COLO668 (cell line): ENCODE measurements around the gene IL19.
"Not testable (repeated sequence)": the region's sequence is repeated elsewhere in the genome, so short reads cannot be mapped to it uniquely, and the experiment has no call there.

Experiments used
- DNase-seq: peaks from one replicate; lab custom pipeline; 2025; ENCODE audit not compliant: unreplicated experiment; lab: John Stamatoyannopoulos, UW

IL19 gene

DNA sequence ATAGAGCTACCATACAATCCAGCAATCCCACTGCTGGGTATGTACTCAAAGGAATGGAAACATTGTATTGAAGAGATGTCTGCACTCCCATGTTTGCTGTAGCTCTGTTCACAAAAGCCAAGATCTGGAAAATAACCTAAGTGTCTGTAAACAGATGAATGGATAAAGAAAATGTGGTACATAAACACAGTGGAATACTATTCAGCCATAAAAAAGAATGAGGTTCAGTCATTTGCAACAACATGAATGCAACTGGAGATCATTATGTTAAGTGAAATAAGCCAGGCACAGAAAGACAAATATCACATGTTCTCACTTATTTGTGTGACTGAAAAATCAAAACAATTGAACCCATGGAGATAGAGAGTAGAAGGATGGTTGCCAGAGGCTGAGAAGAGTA is 83.1 kb downstream of the IL19 start:
- not testable (repeated sequence) for DNase-seq

DNA sequence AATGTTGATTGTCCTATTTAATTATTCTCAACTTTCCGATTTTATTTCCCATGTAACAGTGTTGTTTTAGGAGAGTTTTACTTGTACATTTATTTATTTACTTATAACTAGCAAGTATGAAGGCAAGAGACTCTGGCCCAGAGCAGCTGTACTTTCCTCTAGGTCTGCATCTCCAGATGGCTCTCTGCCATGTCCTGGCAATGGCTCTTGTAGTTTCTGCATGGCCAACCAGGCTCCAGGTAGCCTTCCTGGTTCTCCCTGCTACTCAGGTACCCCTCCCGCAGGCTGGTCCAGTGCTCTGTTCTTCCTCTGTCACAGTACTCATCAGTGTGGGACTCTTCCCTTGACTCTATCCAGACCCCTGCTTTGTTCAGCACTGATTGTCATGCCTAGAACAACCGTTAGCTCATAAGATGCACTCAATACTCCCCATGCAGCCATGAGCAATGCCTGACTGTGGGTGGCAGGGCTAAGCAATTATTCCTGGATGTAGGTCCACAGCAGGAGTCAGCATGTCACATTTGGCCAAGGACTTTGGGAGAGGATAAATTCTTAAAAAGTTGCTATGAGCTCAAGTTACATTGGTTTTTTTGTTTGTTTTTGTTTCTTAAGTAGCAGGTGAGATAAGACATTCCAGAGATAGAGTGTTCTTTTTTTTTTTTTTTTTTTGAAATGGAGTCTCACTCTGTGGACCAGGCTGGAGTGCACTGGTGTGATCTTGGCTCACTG is 84.0 kb downstream of the IL19 start:
- DNase-seq, result no peak

DNA sequence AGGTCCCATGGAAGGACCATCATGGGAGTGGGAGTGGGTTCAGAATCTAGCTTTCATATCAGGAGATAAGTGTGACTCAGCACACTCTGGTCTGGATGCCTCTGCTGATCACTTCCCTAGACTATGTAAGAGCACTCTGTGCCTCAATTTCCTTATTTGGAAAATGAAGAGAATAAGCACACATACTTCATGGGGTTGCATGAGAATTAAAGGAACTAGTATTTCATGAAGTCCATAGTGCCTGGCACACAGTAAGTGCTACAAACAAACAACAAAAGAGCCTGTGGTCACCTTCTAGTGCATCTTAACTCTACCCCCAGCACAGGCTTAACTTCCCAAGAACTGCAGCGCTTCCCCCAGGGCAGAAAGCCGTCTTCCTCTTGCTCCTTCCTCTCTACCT is 85.3 kb downstream of the IL19 start:
- no peak for DNase-seq

DNA sequence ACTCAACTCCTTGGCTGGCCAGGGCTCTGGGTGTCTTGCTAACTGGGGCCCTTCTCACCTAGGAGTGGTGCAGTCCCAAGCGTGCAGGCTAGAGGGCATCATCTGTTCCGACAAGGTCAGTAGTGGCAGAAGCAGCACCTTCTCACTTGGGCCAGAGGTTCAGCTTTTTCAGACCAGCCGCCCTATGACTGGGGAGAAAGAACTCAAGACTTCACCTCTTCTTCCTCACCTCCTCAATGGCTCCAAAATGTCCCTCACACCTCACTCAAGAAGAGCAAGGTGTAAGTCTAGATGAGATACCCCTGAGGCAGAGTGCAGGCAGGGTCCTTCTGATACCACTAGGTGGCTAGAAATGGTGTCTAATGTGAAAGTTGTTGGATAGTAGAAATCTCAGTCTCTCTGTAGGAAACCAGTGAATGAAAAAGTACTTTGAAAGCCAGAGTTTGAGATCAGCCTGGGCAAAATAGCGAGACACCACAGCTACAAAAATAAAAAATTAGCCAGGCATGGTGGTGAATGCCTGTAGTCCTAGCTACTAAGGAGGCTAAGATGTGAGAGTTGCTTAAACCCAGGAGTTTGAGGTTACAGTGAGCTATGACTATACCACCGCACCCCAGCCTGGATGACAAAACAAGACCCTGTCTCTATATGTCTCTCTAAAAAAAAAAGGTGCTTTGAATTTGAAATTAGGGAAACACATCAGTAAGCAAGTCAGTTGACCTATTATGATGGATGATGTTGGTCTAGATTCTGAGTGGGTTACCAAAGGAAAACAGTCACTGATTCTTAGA is 86.3 kb downstream of the IL19 start:
- DNase-seq, result no peak

DNA sequence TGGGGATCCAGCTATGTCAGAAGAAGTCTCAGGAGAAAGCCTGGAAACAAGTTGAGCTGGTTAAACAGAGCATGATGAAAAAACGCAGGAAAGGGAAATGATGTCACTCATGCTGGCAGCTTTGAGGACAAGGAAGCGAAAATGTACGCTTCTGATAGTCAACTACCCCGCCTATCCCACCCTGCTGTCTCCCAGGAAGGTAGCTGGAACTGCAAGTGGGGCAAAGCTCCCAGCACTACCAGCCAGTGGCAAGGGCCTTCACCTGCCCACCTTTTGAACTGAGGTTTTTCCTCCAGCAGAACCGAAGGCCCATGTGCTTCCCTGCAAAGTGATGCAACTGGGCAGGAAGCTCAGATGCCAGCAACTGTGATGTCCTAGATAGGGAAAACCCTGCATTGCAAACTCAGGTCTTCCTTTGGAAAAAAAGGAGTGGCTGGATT is 88.5 kb downstream of the IL19 start:
- DNase-seq, result no peak

DNA sequence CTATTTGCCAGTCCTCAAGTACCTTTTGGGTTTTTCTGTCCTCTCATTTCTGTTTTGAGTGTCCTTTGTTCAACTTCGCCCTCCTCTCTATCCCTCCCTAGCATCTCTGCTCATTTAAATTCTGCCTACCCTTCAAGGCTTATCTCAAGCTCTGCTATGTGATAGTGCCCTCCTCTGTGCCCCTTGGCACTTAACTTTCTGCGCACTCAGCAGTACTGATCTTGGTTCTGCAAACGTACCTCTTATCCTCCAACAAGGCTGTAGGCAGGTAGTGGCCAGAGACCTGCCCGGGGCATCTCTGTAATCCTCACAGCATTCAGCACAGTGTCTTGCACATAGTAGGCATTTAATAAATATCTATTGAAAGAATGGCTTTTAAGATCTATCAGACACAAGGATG is 89.6 kb downstream of the IL19 start:
- DNase-seq, result no peak

DNA sequence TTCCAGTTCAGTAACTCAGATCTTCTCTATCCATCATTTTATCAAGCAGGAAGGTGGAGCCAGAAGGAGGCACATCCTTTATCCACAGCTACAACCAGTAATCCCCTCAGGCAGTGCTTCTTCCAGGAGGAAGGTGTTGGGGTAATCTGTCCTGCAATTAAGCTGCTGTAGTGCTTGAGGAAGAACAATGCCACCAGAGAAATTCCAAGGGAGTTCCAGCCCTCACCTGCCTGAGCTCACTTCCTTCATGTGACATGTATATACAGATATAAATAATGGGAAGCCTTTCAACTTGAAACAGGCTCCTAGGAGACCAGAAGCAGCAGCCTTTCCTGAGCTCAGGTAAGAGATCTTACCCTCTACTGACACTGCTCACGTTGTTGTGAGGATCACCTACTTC is 92.7 kb downstream of the IL19 start:
- DNase-seq, result no peak

DNA sequence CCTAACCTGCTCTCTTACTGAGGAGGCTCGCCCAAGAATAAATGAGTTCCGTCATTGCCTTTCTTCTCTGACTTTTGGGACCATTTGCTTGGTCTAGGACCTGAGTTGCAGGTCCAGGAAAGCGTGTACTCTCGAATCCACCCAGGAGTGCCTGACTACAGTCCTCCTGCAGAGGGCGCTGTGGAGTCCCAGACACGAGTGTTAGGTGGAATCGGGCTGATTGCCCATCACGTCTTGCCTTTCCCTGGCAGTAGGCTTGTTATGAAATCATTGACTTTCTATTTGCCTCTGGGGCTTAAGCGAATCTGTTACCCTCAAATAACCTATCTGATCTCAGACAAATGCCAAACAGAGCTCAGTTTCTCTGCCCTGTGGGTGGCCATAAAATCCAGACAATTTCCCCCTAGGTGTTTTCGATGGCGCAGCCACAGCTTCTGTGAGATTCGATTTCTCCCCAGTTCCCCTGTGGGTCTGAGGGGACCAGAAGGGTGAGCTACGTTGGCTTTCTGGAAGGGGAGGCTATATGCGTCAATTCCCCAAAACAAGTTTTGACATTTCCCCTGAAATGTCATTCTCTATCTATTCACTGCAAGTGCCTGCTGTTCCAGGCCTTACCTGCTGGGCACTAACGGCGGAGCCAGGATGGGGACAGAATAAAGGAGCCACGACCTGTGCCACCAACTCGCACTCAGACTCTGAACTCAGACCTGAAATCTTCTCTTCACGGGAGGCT is 94.5 kb downstream of the IL19 start, which contains the start of gene IL20:
TSS of gene IL20 (plus strand) at position 685 of the 733 bp plus-strand sequence. CDS start 230 bp downstream, outside the sequence.
- DNase-seq, result peak; percentile 86

DNA sequence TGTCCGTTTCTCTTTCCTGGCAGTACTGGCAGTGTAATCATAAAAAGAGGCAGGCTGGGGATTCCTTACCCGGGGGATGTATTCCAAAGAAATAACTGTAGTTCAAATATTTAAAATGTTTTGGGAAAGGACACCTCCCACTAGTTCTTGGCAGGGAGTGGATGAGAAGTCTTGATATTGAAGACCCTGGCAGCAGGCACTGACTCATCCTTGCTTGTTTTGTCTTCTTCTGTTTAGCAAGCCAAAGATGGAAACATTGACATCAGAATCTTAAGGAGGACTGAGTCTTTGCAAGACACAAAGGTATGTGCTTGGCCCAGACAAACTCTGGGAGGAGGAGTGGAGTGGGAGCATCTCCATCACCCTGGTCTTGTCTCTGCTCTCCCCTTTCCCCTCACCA is 95.5 kb downstream of the IL19 start:
- DNase-seq, result no peak

DNA sequence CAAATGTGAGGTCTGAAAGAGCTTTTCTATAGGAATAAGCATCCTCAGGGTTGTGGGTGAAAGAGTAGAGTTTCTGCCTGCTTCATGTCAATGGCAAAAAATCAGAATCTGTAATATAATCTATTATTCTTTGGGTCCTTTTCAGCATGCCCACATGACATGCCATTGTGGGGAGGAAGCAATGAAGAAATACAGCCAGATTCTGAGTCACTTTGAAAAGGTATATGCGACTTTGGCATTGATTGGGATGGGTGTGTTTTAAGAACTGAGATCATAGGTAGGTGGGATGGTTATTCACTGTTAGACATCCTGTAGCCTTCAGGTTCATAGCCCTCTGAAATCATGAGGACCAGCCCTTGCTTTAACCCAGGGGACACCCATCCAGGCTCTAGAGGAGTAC is 96.7 kb downstream of the IL19 start:
- DNase-seq, result no peak

DNA sequence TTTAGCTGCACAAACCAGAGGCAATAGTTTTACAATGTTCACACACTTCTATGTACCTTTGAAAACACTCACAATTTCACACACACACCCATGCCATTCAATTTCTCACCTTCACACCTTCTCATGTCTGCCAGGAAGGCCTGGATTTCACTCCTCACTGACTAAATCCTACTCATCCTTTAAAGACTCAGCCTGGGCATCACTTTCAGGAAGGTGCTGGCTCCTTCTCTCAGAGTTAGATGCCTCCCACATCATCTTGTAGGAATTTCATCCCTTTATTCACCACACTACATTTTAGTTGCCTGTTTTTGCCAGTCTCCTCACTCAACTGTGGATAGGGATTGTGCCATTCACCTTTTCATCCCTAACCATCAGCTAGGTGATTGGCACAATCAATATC is 97.1 kb downstream of the IL19 start:
- DNase-seq, result no peak

DNA sequence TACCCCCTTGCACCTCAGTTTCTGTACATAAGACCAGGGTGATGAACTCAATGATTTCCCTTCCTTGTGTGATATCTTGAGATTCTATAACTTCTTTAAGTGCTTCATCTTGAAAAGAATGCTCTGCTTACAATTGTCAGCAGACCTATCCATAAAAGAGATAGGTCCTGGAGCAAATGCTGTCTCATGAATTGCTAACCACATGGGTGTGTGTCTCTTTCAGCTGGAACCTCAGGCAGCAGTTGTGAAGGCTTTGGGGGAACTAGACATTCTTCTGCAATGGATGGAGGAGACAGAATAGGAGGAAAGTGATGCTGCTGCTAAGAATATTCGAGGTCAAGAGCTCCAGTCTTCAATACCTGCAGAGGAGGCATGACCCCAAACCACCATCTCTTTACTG is 97.7 kb downstream of the IL19 start:
- DNase-seq, result no peak

DNA sequence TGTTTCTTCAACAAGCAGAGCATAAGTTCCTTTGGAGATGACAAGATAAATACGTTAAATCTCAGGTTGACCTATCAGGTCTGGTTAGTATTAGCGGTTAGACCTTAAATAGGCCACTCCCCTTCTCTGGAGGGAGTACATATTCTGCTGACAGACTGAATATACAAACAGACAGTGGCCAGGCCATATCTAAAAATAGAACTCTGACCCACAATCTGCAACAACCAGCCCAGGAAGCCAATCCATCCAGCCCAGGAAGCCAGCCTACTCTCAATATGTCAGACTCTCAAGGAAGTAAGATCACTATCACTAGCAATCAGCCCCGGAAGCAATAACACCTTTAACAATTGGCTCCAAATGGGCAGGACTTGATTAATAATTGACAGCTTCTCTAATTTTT is 101.6 kb downstream of the IL19 start:
- DNase-seq, result no peak

DNA sequence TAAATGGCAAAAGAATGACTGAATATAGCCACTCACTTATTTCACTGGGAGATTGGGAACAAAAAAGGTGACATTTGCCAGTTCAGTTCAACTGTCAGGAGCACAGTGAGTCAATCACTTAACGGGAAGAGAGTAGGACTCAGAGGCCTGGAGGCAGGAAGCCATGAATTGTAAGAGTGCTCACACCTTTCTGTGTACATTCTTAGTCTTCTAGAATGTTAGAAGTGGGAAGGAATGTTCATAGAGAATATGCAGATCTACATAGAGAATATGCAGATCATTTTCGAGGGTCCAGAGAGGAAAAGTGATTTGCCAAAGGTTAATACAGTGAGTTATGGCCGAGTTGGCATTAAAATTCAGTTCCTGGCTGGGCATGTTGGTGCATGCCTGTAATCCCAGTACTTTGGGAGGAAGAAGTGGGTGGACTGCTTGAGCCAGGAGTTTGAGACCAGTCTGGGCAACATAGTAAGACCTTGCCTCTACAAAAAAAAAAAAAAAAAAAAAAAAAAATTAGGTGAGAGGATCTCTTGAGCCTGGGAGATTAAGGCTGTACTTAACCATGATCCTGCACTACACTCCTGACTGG is 103.1 kb downstream of the IL19 start:
- DNase-seq, result no peak

DNA sequence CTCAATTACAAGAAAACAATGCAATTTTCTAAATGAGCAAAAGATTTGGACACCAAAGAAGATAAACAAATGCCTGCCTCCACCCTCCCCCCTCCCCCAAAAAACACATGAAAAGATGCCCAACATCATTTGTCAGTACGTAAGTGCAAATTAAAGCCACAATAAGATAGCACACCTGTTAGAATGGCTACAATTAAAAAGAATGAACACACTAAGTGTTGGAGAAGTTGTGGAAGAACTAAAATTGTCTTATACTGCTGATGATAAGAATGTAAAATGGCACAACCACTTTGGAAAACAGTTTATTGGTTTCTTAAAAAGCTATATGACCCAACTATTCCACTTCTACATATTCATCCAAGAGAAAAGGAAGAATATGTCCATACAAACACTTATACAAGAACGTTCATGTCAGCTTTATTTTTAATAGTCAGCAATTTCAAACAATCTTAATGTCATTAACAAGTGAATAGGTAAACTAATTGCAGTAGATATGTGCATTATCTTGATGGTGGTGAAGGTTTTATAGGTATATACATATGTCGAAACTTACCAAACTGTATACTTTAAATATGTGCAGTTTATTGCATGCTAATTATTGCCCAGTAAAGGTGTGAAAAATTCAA is 105.3 kb downstream of the IL19 start:
- no peak for DNase-seq

DNA sequence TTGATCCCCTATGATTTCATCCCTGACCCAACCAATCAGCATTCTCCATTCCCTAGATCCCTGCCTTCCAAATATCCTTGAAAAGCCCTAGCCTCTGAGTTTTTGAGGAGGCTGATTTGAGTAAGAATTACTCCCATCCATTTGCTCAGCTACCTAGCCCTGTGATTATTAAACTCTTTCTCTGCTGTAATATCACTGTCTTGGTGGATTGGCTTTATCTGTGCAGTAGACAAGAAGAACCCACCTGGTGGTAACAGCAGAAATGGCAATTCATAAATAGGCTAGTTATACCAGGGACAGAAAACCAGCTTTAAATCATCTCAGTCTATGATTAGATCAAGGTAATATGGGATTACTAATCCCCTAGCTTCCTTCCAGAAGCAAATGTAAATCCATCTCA is 107.9 kb downstream of the IL19 start:
- no peak for DNase-seq

DNA sequence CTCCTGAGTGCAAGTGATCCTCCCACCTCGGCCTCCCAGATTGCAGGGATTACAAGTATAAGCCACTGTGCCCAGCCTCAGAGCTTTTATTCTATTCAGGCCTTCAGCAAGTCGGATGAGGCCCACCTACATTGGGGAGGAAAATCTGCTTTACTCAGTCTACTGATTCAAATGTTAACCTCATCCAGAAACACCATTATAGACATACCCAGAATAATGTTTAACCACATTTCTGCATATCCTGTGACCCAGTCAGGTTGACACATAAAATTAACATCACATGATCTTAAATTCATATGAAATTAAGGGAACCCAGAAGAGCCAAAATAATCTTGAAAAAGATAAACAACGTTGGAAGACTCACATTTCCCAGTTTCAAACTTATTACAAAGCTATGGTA is 109.7 kb downstream of the IL19 start:
- DNase-seq, result no peak

DNA sequence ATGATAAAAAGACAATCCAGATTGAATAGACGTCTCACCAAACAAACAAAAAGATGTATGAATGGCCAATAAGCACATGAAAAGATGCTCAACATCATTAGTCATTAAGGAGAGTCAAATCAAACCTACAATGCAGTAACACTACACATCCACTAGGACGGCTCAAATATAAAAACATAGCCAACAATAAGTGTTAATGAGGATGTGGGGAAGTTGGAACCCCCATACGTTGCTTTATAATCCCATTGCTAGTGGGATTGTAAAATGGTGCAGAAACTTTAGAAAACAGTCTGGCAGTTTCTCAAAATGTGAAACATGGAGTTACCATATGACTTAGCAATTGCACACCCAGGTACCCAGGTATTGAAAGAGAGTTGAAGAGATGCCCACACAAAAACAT is 112.0 kb downstream of the IL19 start:
- no peak for DNase-seq

DNA sequence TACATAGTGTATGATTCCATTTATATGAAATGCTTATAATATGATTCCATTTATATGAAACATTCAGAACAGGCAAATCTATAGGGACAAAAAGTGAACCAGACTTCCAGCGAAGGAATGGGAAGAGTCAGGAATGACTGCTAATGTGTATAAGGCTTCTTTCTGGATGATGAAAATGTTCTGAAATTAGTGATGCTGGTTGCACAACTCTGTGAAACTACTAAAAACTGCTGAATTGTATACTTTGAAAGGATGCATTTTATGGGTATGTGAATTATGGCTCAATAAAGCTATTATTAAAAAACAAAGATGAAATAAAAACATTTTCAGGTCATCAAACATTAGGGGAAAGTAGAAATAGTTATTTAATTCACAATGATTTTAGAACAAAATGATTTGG is 112.6 kb downstream of the IL19 start:
- DNase-seq, result no peak

DNA sequence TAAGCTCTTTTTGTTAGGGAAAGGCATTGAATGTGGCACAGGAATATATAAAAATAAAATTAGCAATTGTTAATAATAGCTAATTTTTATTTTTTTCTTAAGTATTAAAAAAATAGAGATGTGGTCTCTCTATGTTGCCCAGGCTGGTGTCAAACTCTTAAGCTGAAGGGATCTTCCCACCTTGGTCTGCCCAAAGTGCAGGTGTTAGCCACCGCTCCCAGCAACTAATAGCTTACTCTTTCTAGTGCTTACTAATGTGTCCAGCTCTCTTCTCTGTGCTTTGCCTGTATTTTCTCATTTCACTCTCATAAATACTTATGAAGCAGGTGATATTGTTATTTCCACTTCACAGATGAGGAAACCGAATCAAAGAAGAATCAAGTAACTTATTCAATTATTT is 113.3 kb downstream of the IL19 start:
- no peak for DNase-seq
